ENCODE data around the gene PSEN1.

GRCh38 chr14:73262427-73263183 is 126.3 kb downstream of the PSEN1 start:
- no peak for TF ChIP-seq POLR2A (IDR thresholded peaks at IDR 0.05; ENCODE audit: low read length)
- TF ChIP-seq GATA1 (IDR thresholded peaks at IDR 0.05; ENCODE audit: low read depth, low read length) = no peak

All from erythroblast (primary cell).